ENCODE data around the gene FBXW2. TPM values are rescaled to one million over a fixed set of nuclear protein-coding genes. Genes with fewer than 3 reads are reported as not detected.

Gene FBXW2
- total RNA-seq, 4 donors from 2014 or later = 41.2 to 58.8 (median 44.3) TPM

- TF ChIP-seq CTCF (IDR thresholded peaks at IDR 0.05; ENCODE audit: low read depth) = no peak
Observed at GRCh38 chr9:120758544-120758943, 34.7 kb downstream of the FBXW2 start.

GRCh38 chr9:120757026-120757913, 35.9 kb downstream of the FBXW2 start:
- TF ChIP-seq CTCF (IDR thresholded peaks at IDR 0.05; ENCODE audit: low read depth) = no peak

GRCh38 chr9:120756531-120756930, 36.7 kb downstream of the FBXW2 start:
- no peak for TF ChIP-seq CTCF (IDR thresholded peaks at IDR 0.05; ENCODE audit: low read depth)

GRCh38 chr9:120755810-120756434, 37.3 kb downstream of the FBXW2 start:
- no peak for TF ChIP-seq CTCF (IDR thresholded peaks at IDR 0.05; ENCODE audit: low read depth)

GRCh38 chr9:120755044-120755443, 38.2 kb downstream of the FBXW2 start:
- TF ChIP-seq CTCF (IDR thresholded peaks at IDR 0.05; ENCODE audit: low read depth) = no peak

GRCh38 chr9:120750421-120750820, 42.8 kb downstream of the FBXW2 start:
- TF ChIP-seq CTCF (IDR thresholded peaks at IDR 0.05; ENCODE audit: low read depth) = no peak

- TF ChIP-seq CTCF (IDR thresholded peaks at IDR 0.05; ENCODE audit: low read depth) = no peak
Observed at GRCh38 chr9:120745278-120745677, 47.9 kb downstream of the FBXW2 start.
